HepG2 (cell line): ENCODE data around the gene CREBZF. TPM values are rescaled to one million over a fixed set of nuclear protein-coding genes. Genes with fewer than 3 reads are reported as not detected.
A peak's percentile ranks its signal among the peaks of the same experiment; 100 is the strongest.

Source experiments
- AKAP8 ChIP-seq: sonication (generic); formaldehyde crosslinking; IDR thresholded peaks from 2 replicates; pipeline ENCODE4 v1.5.1; 2020; ENCODE audit warnings: mild to moderate bottlenecking, missing genetic modification reagents
- CEBPG ChIP-seq: IDR thresholded peaks from 2 replicates; pipeline ENCODE4 v1.6.1; 2016
- ELF4 ChIP-seq: sonication (generic); formaldehyde crosslinking; IDR thresholded peaks from 2 replicates; pipeline ENCODE4 v1.5.0; 2020; ENCODE audit warnings: missing genetic modification reagents, mild to moderate bottlenecking, moderate library complexity, borderline replicate concordance
- FOXA3 ChIP-seq: IDR thresholded peaks from 2 replicates; pipeline ENCODE4 v1.6.1; 2016; ENCODE audit warnings: missing genetic modification reagents, missing compliant biosample characterization
- IKZF4 ChIP-seq: sonication (generic); formaldehyde crosslinking; IDR thresholded peaks from 2 replicates; pipeline ENCODE4 v1.5.1; 2020; ENCODE audit warnings: borderline replicate concordance, mild to moderate bottlenecking, low read depth, missing genetic modification reagents; ENCODE audit errors: not compliant biosample characterization
- MYNN ChIP-seq: sonication (generic); formaldehyde crosslinking; IDR thresholded peaks from 2 replicates; pipeline ENCODE4 v1.4.0; 2020; ENCODE audit warnings: mild to moderate bottlenecking, low read depth, missing genetic modification reagents
- SMARCE1 ChIP-seq: fragments of 450-650 bp; IDR thresholded peaks from 2 replicates; pipeline ENCODE4 v1.6.1; 2017; ENCODE audit warnings: borderline replicate concordance
- TCF7 ChIP-seq: sonication (generic); IDR thresholded peaks from 2 replicates; pipeline ENCODE4 v1.6.1; 2016; ENCODE audit warnings: antibody characterized with exemption, low read depth
- ZNF260 ChIP-seq: sonication (generic); formaldehyde crosslinking; IDR thresholded peaks from 2 replicates; pipeline ENCODE4 v1.4.0; 2020; ENCODE audit warnings: missing genetic modification reagents, low read depth, mild to moderate bottlenecking, borderline replicate concordance
- ZNF354B ChIP-seq: sonication (generic); formaldehyde crosslinking; IDR thresholded peaks from 2 replicates; pipeline ENCODE4 v1.8.0; 2022; ENCODE audit warnings: mild to moderate bottlenecking, missing genetic modification reagents
- ZNF564 ChIP-seq: sonication (generic); formaldehyde crosslinking; IDR thresholded peaks from 2 replicates; pipeline ENCODE4 v1.8.1; 2023; ENCODE audit warnings: mild to moderate bottlenecking, missing genetic modification reagents
- polyA plus RNA-seq, 8 experiments: library from polyadenylated mRNA; depleted of rRNA in 3 of 8; stranded (reverse) in 7 of 8; unstranded in 1 of 8; fragments of >200 nt; fragmentation: Illumina TruSeq in 4 of 8; extraction: Trizol in 4 of 8; gene quantifications; 2 replicates each; pipeline versions ENCODE4 v1.2.1 to v1.2.3, GENCODE V29; 2011 to 2016; ENCODE audit warnings: low read depth in 4 of 8, missing spikeins in 1 of 8, mixed read lengths in 1 of 8; ENCODE audit not compliant: insufficient read depth in 1 of 8
- total RNA-seq, 5 experiments: library from RNA; depleted of rRNA; stranded (reverse); fragments of >200 nt; fragmentation: Illumina TruSeq; extraction: Trizol; gene quantifications; 2 replicates each; pipeline ENCODE4 v1.2.3, GENCODE V29; 2016; ENCODE audit warnings: low read depth in 1 of 5
- TF ChIP-seq, protein P1 (sequence below): sonication (generic); formaldehyde crosslinking; conservative IDR thresholded peaks from 2 replicates; pipeline ENCODE4 v1.8.0; 2022; ENCODE audit warnings: mild to moderate bottlenecking, moderate library complexity, missing genetic modification reagents
- TF ChIP-seq, protein P2 (sequence below): sonication (generic); formaldehyde crosslinking; IDR thresholded peaks from 2 replicates; pipeline ENCODE4 v1.4.0; 2020; ENCODE audit warnings: mild to moderate bottlenecking, missing genetic modification reagents
- TF ChIP-seq, protein P3 (sequence below): IDR thresholded peaks from 2 replicates; pipeline ENCODE4 v1.6.1; 2018; ENCODE audit warnings: missing genetic modification reagents
- TF ChIP-seq, protein P4 (sequence below): sonication (generic); formaldehyde crosslinking; IDR thresholded peaks from 2 replicates; pipeline ENCODE4 v1.5.1; 2020; ENCODE audit warnings: missing genetic modification reagents, mild to moderate bottlenecking, borderline replicate concordance
- TF ChIP-seq, protein P5 (sequence below): sonication (generic); formaldehyde crosslinking; IDR thresholded peaks from 2 replicates; pipeline ENCODE4 v1.4.0; 2020; ENCODE audit warnings: missing genetic modification reagents

Gene CREBZF
- total and polyA plus RNA-seq, 2 of the 13 experiments (the other 11 are each of a cell fraction or from before 2014, with no cell fraction given) = 30.6 to 43.1 TPM

DNA sequence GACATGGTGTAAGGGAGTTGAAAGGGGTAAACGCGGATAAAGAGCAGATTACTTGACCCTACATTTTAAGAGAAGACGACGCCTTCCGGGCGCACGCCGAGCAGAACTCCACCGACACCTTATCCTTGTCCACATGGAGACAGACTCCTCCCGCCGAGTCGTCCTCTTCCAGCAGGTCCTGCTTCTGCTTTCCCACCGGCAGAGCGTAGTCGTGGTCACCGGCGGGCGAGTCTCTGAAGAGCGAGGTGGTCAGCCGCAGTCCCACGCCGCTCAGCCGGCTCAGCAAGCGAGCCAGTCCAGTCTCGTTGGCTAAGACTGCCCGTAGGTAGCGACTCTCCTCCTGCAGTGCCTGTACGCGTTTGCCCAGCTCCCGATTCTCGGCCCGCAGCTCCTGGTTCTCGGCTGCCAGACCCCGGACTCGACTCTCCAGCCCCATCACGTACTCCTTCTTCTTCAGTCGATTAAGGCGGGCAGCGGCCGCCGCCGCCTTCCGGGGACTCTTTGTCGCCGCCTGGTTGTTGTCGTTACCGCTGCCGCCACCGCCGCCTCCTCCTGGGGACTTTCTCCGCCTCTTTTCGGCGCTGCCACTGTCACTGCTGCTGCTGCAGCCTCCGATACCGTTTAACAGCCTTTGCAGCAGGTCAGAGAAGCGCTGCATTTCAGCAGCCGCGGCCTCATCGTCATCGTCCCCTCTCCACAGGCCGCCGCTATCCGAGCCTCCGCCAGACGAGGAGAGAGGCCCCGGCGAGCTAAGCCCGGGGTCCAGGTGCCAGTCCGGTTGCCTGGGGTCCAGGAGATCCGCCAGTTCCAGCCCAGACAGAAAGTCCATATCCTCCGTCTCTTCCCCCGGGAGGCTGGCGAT lies 945 bp downstream of the CREBZF start (continued):
- TF ChIP-seq FOXA3 (CRISPR knock-in tag) (no peak), SMARCE1 (no peak), IKZF4 (no peak), MYNN (CRISPR knock-in tag) (no peak), ZNF354B (CRISPR knock-in tag) (no peak), AKAP8 (no peak), ELF4 (CRISPR knock-in tag) (no peak), TCF7 (no peak), ZNF260 (no peak), CEBPG (CRISPR knock-in tag) (no peak), ZNF564 (0 out of 2 replicates have a peak, but pooled peaks have one; percentile 16)
- TF ChIP-seq, protein P1, sequence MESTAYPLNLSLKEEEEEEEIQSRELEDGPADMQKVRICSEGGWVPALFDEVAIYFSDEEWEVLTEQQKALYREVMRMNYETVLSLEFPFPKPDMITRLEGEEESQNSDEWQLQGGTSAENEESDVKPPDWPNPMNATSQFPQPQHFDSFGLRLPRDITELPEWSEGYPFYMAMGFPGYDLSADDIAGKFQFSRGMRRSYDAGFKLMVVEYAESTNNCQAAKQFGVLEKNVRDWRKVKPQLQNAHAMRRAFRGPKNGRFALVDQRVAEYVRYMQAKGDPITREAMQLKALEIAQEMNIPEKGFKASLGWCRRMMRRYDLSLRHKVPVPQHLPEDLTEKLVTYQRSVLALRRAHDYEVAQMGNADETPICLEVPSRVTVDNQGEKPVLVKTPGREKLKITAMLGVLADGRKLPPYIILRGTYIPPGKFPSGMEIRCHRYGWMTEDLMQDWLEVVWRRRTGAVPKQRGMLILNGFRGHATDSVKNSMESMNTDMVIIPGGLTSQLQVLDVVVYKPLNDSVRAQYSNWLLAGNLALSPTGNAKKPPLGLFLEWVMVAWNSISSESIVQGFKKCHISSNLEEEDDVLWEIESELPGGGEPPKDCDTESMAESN = no peak
- TF ChIP-seq, protein P2, sequence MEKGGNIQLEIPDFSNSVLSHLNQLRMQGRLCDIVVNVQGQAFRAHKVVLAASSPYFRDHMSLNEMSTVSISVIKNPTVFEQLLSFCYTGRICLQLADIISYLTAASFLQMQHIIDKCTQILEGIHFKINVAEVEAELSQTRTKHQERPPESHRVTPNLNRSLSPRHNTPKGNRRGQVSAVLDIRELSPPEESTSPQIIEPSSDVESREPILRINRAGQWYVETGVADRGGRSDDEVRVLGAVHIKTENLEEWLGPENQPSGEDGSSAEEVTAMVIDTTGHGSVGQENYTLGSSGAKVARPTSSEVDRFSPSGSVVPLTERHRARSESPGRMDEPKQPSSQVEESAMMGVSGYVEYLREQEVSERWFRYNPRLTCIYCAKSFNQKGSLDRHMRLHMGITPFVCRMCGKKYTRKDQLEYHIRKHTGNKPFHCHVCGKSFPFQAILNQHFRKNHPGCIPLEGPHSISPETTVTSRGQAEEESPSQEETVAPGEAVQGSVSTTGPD (CRISPR knock-in tag) = no peak; the same call in 1 of the 2 replicates
- TF ChIP-seq, protein P3, sequence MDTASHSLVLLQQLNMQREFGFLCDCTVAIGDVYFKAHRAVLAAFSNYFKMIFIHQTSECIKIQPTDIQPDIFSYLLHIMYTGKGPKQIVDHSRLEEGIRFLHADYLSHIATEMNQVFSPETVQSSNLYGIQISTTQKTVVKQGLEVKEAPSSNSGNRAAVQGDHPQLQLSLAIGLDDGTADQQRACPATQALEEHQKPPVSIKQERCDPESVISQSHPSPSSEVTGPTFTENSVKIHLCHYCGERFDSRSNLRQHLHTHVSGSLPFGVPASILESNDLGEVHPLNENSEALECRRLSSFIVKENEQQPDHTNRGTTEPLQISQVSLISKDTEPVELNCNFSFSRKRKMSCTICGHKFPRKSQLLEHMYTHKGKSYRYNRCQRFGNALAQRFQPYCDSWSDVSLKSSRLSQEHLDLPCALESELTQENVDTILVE = no peak
- TF ChIP-seq, protein P4, sequence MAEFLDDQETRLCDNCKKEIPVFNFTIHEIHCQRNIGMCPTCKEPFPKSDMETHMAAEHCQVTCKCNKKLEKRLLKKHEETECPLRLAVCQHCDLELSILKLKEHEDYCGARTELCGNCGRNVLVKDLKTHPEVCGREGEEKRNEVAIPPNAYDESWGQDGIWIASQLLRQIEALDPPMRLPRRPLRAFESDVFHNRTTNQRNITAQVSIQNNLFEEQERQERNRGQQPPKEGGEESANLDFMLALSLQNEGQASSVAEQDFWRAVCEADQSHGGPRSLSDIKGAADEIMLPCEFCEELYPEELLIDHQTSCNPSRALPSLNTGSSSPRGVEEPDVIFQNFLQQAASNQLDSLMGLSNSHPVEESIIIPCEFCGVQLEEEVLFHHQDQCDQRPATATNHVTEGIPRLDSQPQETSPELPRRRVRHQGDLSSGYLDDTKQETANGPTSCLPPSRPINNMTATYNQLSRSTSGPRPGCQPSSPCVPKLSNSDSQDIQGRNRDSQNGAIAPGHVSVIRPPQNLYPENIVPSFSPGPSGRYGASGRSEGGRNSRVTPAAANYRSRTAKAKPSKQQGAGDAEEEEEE (CRISPR knock-in tag) = no peak
- TF ChIP-seq, protein P5, sequence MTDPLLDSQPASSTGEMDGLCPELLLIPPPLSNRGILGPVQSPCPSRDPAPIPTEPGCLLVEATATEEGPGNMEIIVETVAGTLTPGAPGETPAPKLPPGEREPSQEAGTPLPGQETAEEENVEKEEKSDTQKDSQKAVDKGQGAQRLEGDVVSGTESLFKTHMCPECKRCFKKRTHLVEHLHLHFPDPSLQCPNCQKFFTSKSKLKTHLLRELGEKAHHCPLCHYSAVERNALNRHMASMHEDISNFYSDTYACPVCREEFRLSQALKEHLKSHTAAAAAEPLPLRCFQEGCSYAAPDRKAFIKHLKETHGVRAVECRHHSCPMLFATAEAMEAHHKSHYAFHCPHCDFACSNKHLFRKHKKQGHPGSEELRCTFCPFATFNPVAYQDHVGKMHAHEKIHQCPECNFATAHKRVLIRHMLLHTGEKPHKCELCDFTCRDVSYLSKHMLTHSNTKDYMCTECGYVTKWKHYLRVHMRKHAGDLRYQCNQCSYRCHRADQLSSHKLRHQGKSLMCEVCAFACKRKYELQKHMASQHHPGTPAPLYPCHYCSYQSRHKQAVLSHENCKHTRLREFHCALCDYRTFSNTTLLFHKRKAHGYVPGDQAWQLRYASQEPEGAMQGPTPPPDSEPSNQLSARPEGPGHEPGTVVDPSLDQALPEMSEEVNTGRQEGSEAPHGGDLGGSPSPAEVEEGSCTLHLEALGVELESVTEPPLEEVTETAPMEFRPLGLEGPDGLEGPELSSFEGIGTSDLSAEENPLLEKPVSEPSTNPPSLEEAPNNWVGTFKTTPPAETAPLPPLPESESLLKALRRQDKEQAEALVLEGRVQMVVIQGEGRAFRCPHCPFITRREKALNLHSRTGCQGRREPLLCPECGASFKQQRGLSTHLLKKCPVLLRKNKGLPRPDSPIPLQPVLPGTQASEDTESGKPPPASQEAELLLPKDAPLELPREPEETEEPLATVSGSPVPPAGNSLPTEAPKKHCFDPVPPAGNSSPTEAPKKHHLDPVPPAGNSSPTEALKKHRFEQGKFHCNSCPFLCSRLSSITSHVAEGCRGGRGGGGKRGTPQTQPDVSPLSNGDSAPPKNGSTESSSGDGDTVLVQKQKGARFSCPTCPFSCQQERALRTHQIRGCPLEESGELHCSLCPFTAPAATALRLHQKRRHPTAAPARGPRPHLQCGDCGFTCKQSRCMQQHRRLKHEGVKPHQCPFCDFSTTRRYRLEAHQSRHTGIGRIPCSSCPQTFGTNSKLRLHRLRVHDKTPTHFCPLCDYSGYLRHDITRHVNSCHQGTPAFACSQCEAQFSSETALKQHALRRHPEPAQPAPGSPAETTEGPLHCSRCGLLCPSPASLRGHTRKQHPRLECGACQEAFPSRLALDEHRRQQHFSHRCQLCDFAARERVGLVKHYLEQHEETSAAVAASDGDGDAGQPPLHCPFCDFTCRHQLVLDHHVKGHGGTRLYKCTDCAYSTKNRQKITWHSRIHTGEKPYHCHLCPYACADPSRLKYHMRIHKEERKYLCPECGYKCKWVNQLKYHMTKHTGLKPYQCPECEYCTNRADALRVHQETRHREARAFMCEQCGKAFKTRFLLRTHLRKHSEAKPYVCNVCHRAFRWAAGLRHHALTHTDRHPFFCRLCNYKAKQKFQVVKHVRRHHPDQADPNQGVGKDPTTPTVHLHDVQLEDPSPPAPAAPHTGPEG (CRISPR knock-in tag) = no peak
